BJ (cell line): Measurements from ENCODE around the gene SLC25A6. TPM values are rescaled to one million over a fixed set of nuclear protein-coding genes. Genes with fewer than 3 reads are reported as not detected.
A peak's percentile ranks its signal among the peaks of the same experiment; 100 is the strongest.

Experiments
- CTCF ChIA-PET: fragments of 350-600 bp; formaldehyde crosslinking; extraction: SDS; loops from one replicate; lab custom pipeline; 2021; ENCODE audit warnings: antibody characterized with exemption, inconsistent platforms; lab: Yijun Ruan, JAX
- POLR2A ChIA-PET: fragments of 300-600 bp; sonication (Branson Sonifier 250); formaldehyde crosslinking; extraction: SDS; loops from one replicate; lab custom pipeline; 2021; ENCODE audit warnings: antibody characterized with exemption; lab: Charles Lee
- DNase-seq: peaks from one replicate; pipeline ENCODE4 v3.0.0-alpha.2; 2011; ENCODE audit warnings: low read depth
- H3K27me3 ChIP-seq: 2 replicates; pipeline ENCODE4 v1.6.0; 2011; ENCODE audit warnings: low read length; ENCODE audit not compliant: control insufficient read depth, insufficient read depth
- H3K36me3 ChIP-seq: 2 replicates; pipeline ENCODE4 v1.5.1; 2011; ENCODE audit warnings: low read length; ENCODE audit not compliant: control insufficient read depth, insufficient read depth
- H3K4me3 ChIP-seq: 2 replicates; pipeline ENCODE4 v1.5.1; 2011; ENCODE audit warnings: low read depth, mild to moderate bottlenecking, control low read depth, low read length
- CTCF ChIP-seq: IDR thresholded peaks from 2 replicates; pipeline ENCODE4 v1.5.1; 2011; ENCODE audit warnings: low read depth, mild to moderate bottlenecking, control low read depth, inconsistent platforms, low read length, moderate library complexity; ENCODE audit not compliant: insufficient read depth
- polyA minus RNA-seq: library from RNA; depleted of rRNA, polyadenylated mRNA; stranded (reverse); fragments of >200 nt; gene quantifications from 2 replicates; pipeline ENCODE4 v1.2.3, GENCODE V29; 2011; rRNA and poly(A)+ RNA removed
- polyA plus RNA-seq: library from polyadenylated mRNA; depleted of rRNA; stranded (reverse); fragments of >200 nt; gene quantifications from 2 replicates; pipeline ENCODE4 v1.2.3, GENCODE V29; 2011; rRNA removed

The SLC25A6 gene
- polyA plus RNA-seq (376 and 598 TPM in 2 replicates), polyA minus RNA-seq (175 and 215 TPM in 2 replicates)

GRCh38 chrX:1391707-1392375 is at the start of gene SLC25A6:
Gene SLC25A6, minus strand, starts transcription at chrX:1392113. Its CDS starts 104 bp downstream, at chrX:1392009.
- Histone ChIP-seq H3K4me3 (peak within 1 kb of the TSS; percentile 95), H3K27me3 (no peaks in the 10 kb centered on the region), H3K36me3 (peaks cover 25% of the 10 kb centered on the region)
- ChIA-PET POLR2A (no interaction called here), CTCF (no interaction called here)
- peak; percentile 24 for TF ChIP-seq CTCF
- DNase-seq: peak; percentile 78

- ChIA-PET CTCF (no interaction called here), POLR2A (no interaction called here)
- no peak overlapping the region for H3K4me3 ChIP-seq
- H3K36me3 ChIP-seq: peaks cover 3% of the 10 kb centered on the region
- H3K27me3 ChIP-seq: no peaks in the 10 kb centered on the region
- TF ChIP-seq CTCF: no peak
- no peak for DNase-seq
Observed at GRCh38 chrX:1440506-1440905, 48.6 kb upstream of the SLC25A6 start.

GRCh38 chrX:1435241-1435895 is 43.5 kb upstream of the SLC25A6 start:
- ChIA-PET POLR2A (no interaction called here), CTCF (no interaction called here)
- Histone ChIP-seq H3K36me3 (peaks cover 12% of the 10 kb centered on the region), H3K27me3 (no peaks in the 10 kb centered on the region), H3K4me3 (no peak overlapping the region)
- no peak for TF ChIP-seq CTCF
- no peak for DNase-seq

GRCh38 chrX:1434871-1435240 is 42.9 kb upstream of the SLC25A6 start:
- TF ChIP-seq CTCF: no peak
- ChIA-PET CTCF (no interaction called here), POLR2A (no interaction called here)
- Histone ChIP-seq H3K36me3 (peaks cover 12% of the 10 kb centered on the region), H3K27me3 (no peaks in the 10 kb centered on the region), H3K4me3 (no peak overlapping the region)
- no peak for DNase-seq

GRCh38 chrX:1433646-1434357 is 41.9 kb upstream of the SLC25A6 start:
- no peak for TF ChIP-seq CTCF
- H3K4me3 ChIP-seq: no peak overlapping the region
- CTCF ChIA-PET: no interaction called here
- H3K36me3 ChIP-seq: peaks cover 12% of the 10 kb centered on the region
- no peak for DNase-seq
- no peaks in the 10 kb centered on the region for H3K27me3 ChIP-seq
- POLR2A ChIA-PET: no interaction called here
